Measurements from ENCODE around the gene PIGH.

DNA sequence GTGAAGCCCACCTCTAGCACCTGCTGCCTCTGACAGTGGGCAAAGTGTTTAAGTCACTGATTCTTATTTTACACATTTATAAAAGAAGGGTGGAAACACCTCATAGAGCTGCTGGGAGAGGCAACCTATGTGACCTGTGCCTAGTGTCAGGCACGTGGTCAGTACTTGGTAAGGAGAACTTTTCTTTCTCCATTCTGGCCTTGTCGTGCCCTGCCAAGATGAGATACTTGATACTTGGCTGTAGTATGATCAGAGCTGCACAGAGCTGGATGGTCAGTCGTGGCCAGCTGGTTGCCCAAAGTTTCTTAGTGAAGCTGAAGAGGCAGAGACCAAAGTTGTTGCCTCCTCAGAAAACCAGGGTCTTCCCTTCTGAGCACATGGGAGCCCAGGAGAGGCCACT, 42.4 kb downstream of the PIGH start:
- TF ChIP-seq, protein P1, sequence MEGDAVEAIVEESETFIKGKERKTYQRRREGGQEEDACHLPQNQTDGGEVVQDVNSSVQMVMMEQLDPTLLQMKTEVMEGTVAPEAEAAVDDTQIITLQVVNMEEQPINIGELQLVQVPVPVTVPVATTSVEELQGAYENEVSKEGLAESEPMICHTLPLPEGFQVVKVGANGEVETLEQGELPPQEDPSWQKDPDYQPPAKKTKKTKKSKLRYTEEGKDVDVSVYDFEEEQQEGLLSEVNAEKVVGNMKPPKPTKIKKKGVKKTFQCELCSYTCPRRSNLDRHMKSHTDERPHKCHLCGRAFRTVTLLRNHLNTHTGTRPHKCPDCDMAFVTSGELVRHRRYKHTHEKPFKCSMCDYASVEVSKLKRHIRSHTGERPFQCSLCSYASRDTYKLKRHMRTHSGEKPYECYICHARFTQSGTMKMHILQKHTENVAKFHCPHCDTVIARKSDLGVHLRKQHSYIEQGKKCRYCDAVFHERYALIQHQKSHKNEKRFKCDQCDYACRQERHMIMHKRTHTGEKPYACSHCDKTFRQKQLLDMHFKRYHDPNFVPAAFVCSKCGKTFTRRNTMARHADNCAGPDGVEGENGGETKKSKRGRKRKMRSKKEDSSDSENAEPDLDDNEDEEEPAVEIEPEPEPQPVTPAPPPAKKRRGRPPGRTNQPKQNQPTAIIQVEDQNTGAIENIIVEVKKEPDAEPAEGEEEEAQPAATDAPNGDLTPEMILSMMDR (IDR thresholded peaks at IDR 0.05): no peak
- no peak for TF ChIP-seq POLR2A (IDR thresholded peaks at IDR 0.05)
